ENCODE measurements around the gene PDE4B. TPM values are rescaled to one million over a fixed set of nuclear protein-coding genes. Genes with fewer than 3 reads are reported as not detected.

Gene PDE4B
- total and polyA plus RNA-seq, 2 of the 13 experiments (the other 11 are each of a cell fraction or from before 2014, with no cell fraction given), result not detected

DNA sequence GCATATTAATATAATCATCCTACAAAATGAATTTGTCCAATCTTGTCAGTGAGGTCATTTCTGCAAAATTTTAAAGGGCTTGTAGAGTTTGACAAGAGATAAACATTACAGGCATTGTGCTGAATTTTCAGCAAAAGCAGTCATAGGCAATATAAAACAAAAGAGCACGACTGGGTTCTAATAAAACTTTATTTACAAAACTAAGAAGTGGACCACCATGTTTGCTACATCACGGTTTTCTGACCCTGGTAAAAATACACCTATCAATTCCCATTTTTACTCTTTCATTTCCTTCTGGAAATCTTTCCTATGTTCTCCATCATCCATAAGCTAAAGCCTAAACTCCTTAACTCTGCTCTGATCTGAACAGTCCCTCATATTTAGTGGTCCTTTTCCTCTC, 511.4 kb downstream of the PDE4B start:
- Histone ChIP-seq H3K27me3 (ENCODE audit: control insufficient read depth in 1 of 2, insufficient read depth in 2 of 2, low read length in 2 of 2) (no peaks in the 10 kb centered on the region), H3K9ac (ENCODE audit: insufficient read depth, low read depth, low read length) (no peak overlapping the region), H3K4me3 (replicated peaks in 1 of 3; ENCODE audit: insufficient read depth in 1 of 3, low read depth in 2 of 3, low read length in 3 of 3) (no peak overlapping the region), H3K27ac (ENCODE audit: extremely low read length, insufficient read depth, low read length) (no peak overlapping the region), H3K4me2 (ENCODE audit: low read depth, low read length) (no peak overlapping the region), H3K79me2 (ENCODE audit: insufficient read depth, low read length) (no peaks in the 10 kb centered on the region), H3K9me3 (ENCODE audit: low read length) (no peaks in the 10 kb centered on the region), H3K36me3 (replicated peaks in 1 of 2; ENCODE audit: control insufficient read depth in 1 of 2, insufficient read depth in 2 of 2, low read length in 2 of 2) (no peaks in the 10 kb centered on the region), H2AFZ (ENCODE audit: low read length) (no peak overlapping the region), H3K4me1 (ENCODE audit: insufficient read depth, low read length) (0 out of 2 replicates have a peak, but pooled peaks cover 7% of the 10 kb centered on the region), H4K20me1 (ENCODE audit: insufficient read depth, low read length) (no peaks in the 10 kb centered on the region)
- 0% methylated on average over 2 of the region's 2 CpGs for WGBS (ENCODE audit: low lambda C conversion rate)
- ATAC-seq, result no peak
- POLR2A ChIA-PET, result no interaction called here
- CTCF ChIA-PET (ENCODE audit: low intra/inter-chr PET ratio, low total read pairs), result no interaction called here
- in situ Hi-C loops (cut with HindIII; ENCODE audit: extremely low pct_ligation_motif_present, low pct_unique_long_range_greater_than_20kb) (no loop called here), intact Hi-C loops (cut with micrococcal nuclease; ENCODE audit: unreplicated experiment) (no loop called here)
- BruUV-seq (replicated peaks), result no TSS peak
- no peak for DNase-seq (ENCODE audit: low spot score)
- FAIRE-seq, result no peak
- TF ChIP-seq SMYD3 (CRISPR knock-in tag; IDR thresholded peaks at IDR 0.05) (no peak), XRCC5 (optimal IDR thresholded peaks at IDR 0.05; ENCODE audit: low read length) (no peak), ZNF232 (CRISPR knock-in tag; IDR thresholded peaks at IDR 0.05; ENCODE audit: borderline replicate concordance) (no peak), SSRP1 (CRISPR knock-in tag; IDR thresholded peaks at IDR 0.05) (no peak), XBP1 (CRISPR knock-in tag; IDR thresholded peaks at IDR 0.05) (no peak), KAT8 (CRISPR knock-in tag; IDR thresholded peaks at IDR 0.05) (no peak), POGZ (CRISPR knock-in tag; IDR thresholded peaks at IDR 0.05) (no peak), MIER2 (CRISPR knock-in tag; IDR thresholded peaks at IDR 0.05) (no peak), ERF (CRISPR knock-in tag; IDR thresholded peaks at IDR 0.05) (no peak), MIER3 (CRISPR knock-in tag; IDR thresholded peaks at IDR 0.05; ENCODE audit: borderline replicate concordance) (no peak), ETV5 (CRISPR knock-in tag; IDR thresholded peaks at IDR 0.05; ENCODE audit: borderline replicate concordance) (no peak), HCFC1 (IDR thresholded peaks at IDR 0.05; ENCODE audit: low read depth, low read length) (no peak), PRPF4 (IDR thresholded peaks at IDR 0.05; ENCODE audit: low read depth, low read length, poor library complexity, severe bottlenecking) (no peak)
- TF ChIP-seq, protein P1, sequence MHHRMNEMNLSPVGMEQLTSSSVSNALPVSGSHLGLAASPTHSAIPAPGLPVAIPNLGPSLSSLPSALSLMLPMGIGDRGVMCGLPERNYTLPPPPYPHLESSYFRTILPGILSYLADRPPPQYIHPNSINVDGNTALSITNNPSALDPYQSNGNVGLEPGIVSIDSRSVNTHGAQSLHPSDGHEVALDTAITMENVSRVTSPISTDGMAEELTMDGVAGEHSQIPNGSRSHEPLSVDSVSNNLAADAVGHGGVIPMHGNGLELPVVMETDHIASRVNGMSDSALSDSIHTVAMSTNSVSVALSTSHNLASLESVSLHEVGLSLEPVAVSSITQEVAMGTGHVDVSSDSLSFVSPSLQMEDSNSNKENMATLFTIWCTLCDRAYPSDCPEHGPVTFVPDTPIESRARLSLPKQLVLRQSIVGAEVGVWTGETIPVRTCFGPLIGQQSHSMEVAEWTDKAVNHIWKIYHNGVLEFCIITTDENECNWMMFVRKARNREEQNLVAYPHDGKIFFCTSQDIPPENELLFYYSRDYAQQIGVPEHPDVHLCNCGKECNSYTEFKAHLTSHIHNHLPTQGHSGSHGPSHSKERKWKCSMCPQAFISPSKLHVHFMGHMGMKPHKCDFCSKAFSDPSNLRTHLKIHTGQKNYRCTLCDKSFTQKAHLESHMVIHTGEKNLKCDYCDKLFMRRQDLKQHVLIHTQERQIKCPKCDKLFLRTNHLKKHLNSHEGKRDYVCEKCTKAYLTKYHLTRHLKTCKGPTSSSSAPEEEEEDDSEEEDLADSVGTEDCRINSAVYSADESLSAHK (CRISPR knock-in tag; IDR thresholded peaks at IDR 0.05; ENCODE audit: borderline replicate concordance), result no peak
- TF ChIP-seq, protein P2, sequence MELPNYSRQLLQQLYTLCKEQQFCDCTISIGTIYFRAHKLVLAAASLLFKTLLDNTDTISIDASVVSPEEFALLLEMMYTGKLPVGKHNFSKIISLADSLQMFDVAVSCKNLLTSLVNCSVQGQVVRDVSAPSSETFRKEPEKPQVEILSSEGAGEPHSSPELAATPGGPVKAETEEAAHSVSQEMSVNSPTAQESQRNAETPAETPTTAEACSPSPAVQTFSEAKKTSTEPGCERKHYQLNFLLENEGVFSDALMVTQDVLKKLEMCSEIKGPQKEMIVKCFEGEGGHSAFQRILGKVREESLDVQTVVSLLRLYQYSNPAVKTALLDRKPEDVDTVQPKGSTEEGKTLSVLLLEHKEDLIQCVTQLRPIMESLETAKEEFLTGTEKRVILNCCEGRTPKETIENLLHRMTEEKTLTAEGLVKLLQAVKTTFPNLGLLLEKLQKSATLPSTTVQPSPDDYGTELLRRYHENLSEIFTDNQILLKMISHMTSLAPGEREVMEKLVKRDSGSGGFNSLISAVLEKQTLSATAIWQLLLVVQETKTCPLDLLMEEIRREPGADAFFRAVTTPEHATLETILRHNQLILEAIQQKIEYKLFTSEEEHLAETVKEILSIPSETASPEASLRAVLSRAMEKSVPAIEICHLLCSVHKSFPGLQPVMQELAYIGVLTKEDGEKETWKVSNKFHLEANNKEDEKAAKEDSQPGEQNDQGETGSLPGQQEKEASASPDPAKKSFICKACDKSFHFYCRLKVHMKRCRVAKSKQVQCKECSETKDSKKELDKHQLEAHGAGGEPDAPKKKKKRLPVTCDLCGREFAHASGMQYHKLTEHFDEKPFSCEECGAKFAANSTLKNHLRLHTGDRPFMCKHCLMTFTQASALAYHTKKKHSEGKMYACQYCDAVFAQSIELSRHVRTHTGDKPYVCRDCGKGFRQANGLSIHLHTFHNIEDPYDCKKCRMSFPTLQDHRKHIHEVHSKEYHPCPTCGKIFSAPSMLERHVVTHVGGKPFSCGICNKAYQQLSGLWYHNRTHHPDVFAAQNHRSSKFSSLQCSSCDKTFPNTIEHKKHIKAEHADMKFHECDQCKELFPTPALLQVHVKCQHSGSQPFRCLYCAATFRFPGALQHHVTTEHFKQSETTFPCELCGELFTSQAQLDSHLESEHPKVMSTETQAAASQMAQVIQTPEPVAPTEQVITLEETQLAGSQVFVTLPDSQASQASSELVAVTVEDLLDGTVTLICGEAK (IDR thresholded peaks at IDR 0.05), result no peak
- TF ChIP-seq, protein P2 (CRISPR knock-in tag; IDR thresholded peaks at IDR 0.05), result no peak

All from HepG2 (cell line).